Measurements from ENCODE around the gene CD151.
A peak's percentile ranks its signal among the peaks of the same experiment; 100 is the strongest.

The CD151 gene

GRCh38 chr11:812390-812789 lies 20.4 kb upstream of the CD151 start:
- no peak for TF ChIP-seq CTCF (conservative IDR thresholded peaks at IDR 0.05)
- peak overlapping the region; percentile 94; the same call in 1 of the 2 replicates for H3K27ac ChIP-seq

GRCh38 chr11:813072-813455 lies 19.7 kb upstream of the CD151 start:
- TF ChIP-seq CTCF (conservative IDR thresholded peaks at IDR 0.05), result no peak
- H3K27ac ChIP-seq, result no peak overlapping the region

GRCh38 chr11:813456-814096 lies 19.2 kb upstream of the CD151 start:
- H3K27ac ChIP-seq, result no peak overlapping the region
- TF ChIP-seq CTCF (conservative IDR thresholded peaks at IDR 0.05), result no peak

- no peak for TF ChIP-seq CTCF (conservative IDR thresholded peaks at IDR 0.05)
- H3K27ac ChIP-seq, result no peak overlapping the region
Observed at GRCh38 chr11:815675-816432, 16.9 kb upstream of the CD151 start.

GRCh38 chr11:816433-816779 lies 16.3 kb upstream of the CD151 start:
- no peak overlapping the region for H3K27ac ChIP-seq
- no peak for TF ChIP-seq CTCF (conservative IDR thresholded peaks at IDR 0.05)

- no peak for TF ChIP-seq CTCF (conservative IDR thresholded peaks at IDR 0.05)
- peak within 1 kb of the TSS; percentile 95 for H3K27ac ChIP-seq
Observed at GRCh38 chr11:818396-819128, 14.2 kb upstream of the CD151 start, which contains the start of gene PNPLA2. PNPLA2 (plus strand) TSS chr11:818914; CDS start chr11:819719, 805 bp downstream.

Data from VCaP (cell line).